HL-60 (cell line): ENCODE measurements around the gene ARHGAP10.

ENCODE experiments used
- DNase-seq, 2 experiments: peaks; one replicate each; pipeline ENCODE4 v3.0.0-alpha.2; 2010 to 2020; ENCODE audit warnings: low read depth in 1 of 2, low spot score in 1 of 2
- H3K27ac ChIP-seq: fragments of 250-450 bp; sonication (Bioruptor Pico); replicated peaks from 2 replicates; pipeline ENCODE4 v1.5.1; 2020; ENCODE audit warnings: mild to moderate bottlenecking, moderate library complexity
- H3K27me3 ChIP-seq: fragments of 250-450 bp; sonication (Bioruptor Pico); 2 replicates; pipeline ENCODE4 v1.5.1; 2021; ENCODE audit warnings: mild to moderate bottlenecking, moderate library complexity; ENCODE audit not compliant: insufficient read depth, poor library complexity, severe bottlenecking
- H3K4me3 ChIP-seq: replicated peaks from 2 replicates; pipeline ENCODE4 v1.5.1; 2011; ENCODE audit warnings: mild to moderate bottlenecking, control low read depth, low read length; ENCODE audit not compliant: insufficient read depth
- GABPA ChIP-seq: IDR thresholded peaks from 2 replicates; pipeline ENCODE4 v1.6.1; 2012; ENCODE audit warnings: low read depth
- POLR2AphosphoS5 ChIP-seq: IDR thresholded peaks from 2 replicates; pipeline ENCODE4 v1.6.1; 2012; ENCODE audit warnings: low read depth
- SPI1 ChIP-seq: IDR thresholded peaks from 2 replicates; pipeline ENCODE4 v1.6.1; 2012; ENCODE audit warnings: low read depth, mild to moderate bottlenecking, borderline replicate concordance
- TF ChIP-seq, protein P1 (sequence below): IDR thresholded peaks from 2 replicates; pipeline ENCODE4 v1.6.1; 2012; ENCODE audit warnings: low read depth; ENCODE audit not compliant: insufficient replicate concordance
- TF ChIP-seq, protein P2 (sequence below): IDR thresholded peaks from one replicate; pipeline ENCODE4 v1.5.1; 2011; ENCODE audit warnings: low read length, control low read depth, inconsistent platforms; ENCODE audit not compliant: insufficient read depth

Gene ARHGAP10

DNA sequence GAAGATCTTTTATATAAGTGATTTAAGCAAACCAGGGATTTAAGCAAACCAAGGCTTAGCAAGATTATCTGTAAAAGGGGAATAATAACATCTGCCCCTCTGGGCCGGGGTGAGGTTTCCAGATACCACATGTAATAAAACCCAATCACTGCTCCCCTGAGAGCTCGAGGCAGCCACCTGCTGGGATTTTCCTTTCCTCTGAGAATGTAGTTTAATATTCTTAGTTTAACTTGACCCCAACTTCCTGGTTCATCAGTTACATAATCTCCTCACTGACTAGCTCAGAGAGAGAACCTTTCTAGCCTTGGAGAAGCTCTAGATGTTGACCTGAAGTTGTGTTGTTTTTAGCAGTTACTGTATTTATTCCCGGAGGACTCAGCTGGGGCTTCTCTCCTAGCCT lies 322.4 kb downstream of the ARHGAP10 start:
- TF ChIP-seq, protein P1, sequence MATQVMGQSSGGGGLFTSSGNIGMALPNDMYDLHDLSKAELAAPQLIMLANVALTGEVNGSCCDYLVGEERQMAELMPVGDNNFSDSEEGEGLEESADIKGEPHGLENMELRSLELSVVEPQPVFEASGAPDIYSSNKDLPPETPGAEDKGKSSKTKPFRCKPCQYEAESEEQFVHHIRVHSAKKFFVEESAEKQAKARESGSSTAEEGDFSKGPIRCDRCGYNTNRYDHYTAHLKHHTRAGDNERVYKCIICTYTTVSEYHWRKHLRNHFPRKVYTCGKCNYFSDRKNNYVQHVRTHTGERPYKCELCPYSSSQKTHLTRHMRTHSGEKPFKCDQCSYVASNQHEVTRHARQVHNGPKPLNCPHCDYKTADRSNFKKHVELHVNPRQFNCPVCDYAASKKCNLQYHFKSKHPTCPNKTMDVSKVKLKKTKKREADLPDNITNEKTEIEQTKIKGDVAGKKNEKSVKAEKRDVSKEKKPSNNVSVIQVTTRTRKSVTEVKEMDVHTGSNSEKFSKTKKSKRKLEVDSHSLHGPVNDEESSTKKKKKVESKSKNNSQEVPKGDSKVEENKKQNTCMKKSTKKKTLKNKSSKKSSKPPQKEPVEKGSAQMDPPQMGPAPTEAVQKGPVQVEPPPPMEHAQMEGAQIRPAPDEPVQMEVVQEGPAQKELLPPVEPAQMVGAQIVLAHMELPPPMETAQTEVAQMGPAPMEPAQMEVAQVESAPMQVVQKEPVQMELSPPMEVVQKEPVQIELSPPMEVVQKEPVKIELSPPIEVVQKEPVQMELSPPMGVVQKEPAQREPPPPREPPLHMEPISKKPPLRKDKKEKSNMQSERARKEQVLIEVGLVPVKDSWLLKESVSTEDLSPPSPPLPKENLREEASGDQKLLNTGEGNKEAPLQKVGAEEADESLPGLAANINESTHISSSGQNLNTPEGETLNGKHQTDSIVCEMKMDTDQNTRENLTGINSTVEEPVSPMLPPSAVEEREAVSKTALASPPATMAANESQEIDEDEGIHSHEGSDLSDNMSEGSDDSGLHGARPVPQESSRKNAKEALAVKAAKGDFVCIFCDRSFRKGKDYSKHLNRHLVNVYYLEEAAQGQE = no peak
- no peak for TF ChIP-seq SPI1
- TF ChIP-seq, protein P2, sequence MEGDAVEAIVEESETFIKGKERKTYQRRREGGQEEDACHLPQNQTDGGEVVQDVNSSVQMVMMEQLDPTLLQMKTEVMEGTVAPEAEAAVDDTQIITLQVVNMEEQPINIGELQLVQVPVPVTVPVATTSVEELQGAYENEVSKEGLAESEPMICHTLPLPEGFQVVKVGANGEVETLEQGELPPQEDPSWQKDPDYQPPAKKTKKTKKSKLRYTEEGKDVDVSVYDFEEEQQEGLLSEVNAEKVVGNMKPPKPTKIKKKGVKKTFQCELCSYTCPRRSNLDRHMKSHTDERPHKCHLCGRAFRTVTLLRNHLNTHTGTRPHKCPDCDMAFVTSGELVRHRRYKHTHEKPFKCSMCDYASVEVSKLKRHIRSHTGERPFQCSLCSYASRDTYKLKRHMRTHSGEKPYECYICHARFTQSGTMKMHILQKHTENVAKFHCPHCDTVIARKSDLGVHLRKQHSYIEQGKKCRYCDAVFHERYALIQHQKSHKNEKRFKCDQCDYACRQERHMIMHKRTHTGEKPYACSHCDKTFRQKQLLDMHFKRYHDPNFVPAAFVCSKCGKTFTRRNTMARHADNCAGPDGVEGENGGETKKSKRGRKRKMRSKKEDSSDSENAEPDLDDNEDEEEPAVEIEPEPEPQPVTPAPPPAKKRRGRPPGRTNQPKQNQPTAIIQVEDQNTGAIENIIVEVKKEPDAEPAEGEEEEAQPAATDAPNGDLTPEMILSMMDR = no peak
- no peak for TF ChIP-seq GABPA
- TF ChIP-seq POLR2AphosphoS5 = no peak
- no peak overlapping the region for H3K27ac ChIP-seq
- H3K4me3 ChIP-seq = no peak overlapping the region
- DNase-seq = peak in 1 of 2 experiments; percentile 15
- H3K27me3 ChIP-seq = no peaks in the 10 kb centered on the region

DNA sequence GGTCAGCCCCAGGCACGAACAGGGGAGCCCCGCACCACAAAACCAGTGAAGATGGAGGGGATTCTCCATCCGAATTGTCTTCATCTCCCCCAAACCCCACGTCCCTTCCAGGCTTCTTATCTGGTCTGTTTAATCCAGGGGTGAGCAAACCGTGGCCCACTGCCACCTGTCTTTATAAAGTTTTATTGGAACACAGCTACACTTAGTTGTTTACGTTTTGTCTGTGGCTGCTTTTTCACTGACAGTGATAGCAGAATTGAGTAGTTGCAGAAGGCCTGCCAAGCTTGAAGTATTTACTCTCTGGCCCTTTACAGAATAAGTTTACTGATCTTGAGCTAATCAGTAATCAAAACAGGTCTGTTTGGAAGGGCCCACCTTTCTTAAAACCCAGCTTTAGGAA lies 324.0 kb downstream of the ARHGAP10 start:
- no peak overlapping the region for H3K4me3 ChIP-seq
- no peak for DNase-seq
- H3K27me3 ChIP-seq = no peaks in the 10 kb centered on the region
- TF ChIP-seq, protein P2 = no peak
- TF ChIP-seq POLR2AphosphoS5 = no peak
- TF ChIP-seq GABPA = no peak
- TF ChIP-seq, protein P1 = no peak
- no peak for TF ChIP-seq SPI1
- no peak overlapping the region for H3K27ac ChIP-seq

- Histone ChIP-seq H3K4me3 (no peak overlapping the region), H3K27me3 (no peaks in the 10 kb centered on the region), H3K27ac (no peak overlapping the region)
- DNase-seq = peak; percentile 87 to 95
- TF ChIP-seq GABPA (no peak), POLR2AphosphoS5 (peak; percentile 63), SPI1 (peak; percentile 93)
- TF ChIP-seq, protein P2 = peak; percentile 72
- TF ChIP-seq, protein P1 = no peak
These were observed 325.0 kb downstream of the ARHGAP10 start for GRCh38 chr4:148056879-148057278.
